Measurements from ENCODE around the gene DMRT1. TPM values are rescaled to one million over a fixed set of nuclear protein-coding genes. Genes with fewer than 3 reads are reported as not detected.

The DMRT1 gene
- total and polyA plus RNA-seq, 9 donors = not detected

GRCh38 chr9:952546-952945, 111.0 kb downstream of the DMRT1 start:
- DNase-seq = no peak
- no peaks in the 10 kb centered on the region for H3K36me3 ChIP-seq
- intact Hi-C loops (cut with DNase I) = no loop called here
- no peak overlapping the region for H3K27ac ChIP-seq
- 14 to 37% (median 28%) methylated on average over 4 of the region's 4 CpGs for WGBS, 3 donors
- no peak overlapping the region for H3K4me3 ChIP-seq
- no peaks in the 10 kb centered on the region for H3K4me1 ChIP-seq (ENCODE audit: insufficient read depth)
- H3K9me3 ChIP-seq = no peaks in the 10 kb centered on the region
- no peaks in the 10 kb centered on the region for H3K27me3 ChIP-seq
- no peak for TF ChIP-seq POLR2A (IDR thresholded peaks at IDR 0.05)

GRCh38 chr9:959105-959504, 117.6 kb downstream of the DMRT1 start:
- Histone ChIP-seq H3K4me3 (no peak overlapping the region), H3K36me3 (no peaks in the 10 kb centered on the region), H3K27me3 (no peaks in the 10 kb centered on the region), H3K4me1 (ENCODE audit: insufficient read depth) (no peaks in the 10 kb centered on the region), H3K27ac (no peak overlapping the region), H3K9me3 (no peaks in the 10 kb centered on the region)
- 79 to 84% (median 81%) methylated on average over 4 of the region's 4 CpGs for whole genome bisulfite sequencing, 3 donors
- no peak for DNase-seq
- no peak for TF ChIP-seq EP300 (IDR thresholded peaks at IDR 0.05)
- TF ChIP-seq POLR2A (IDR thresholded peaks at IDR 0.05) = no peak
- TF ChIP-seq CTCF (IDR thresholded peaks at IDR 0.05) = no peak
- intact Hi-C loops (cut with DNase I) = no loop called here

GRCh38 chr9:959914-960313, 118.4 kb downstream of the DMRT1 start:
- Histone ChIP-seq H3K27ac (no peak overlapping the region), H3K27me3 (no peaks in the 10 kb centered on the region), H3K9me3 (no peaks in the 10 kb centered on the region), H3K4me3 (no peak overlapping the region), H3K4me1 (ENCODE audit: insufficient read depth) (no peaks in the 10 kb centered on the region), H3K36me3 (no peaks in the 10 kb centered on the region)
- WGBS, 3 donors = 63 to 80% (median 66%) methylated on average over 4 of the region's 4 CpGs
- DNase-seq = no peak
- TF ChIP-seq CTCF (IDR thresholded peaks at IDR 0.05) (no peak), EP300 (IDR thresholded peaks at IDR 0.05) (no peak), POLR2A (IDR thresholded peaks at IDR 0.05) (no peak)
- intact Hi-C loops (cut with DNase I) = loop anchor here in 1 of 4 donors (10.0 kb wide), 1 partner anchor 55 kb away; no protein-coding TSS in a partner anchor

GRCh38 chr9:962023-962422, 120.5 kb downstream of the DMRT1 start:
- H3K27me3 ChIP-seq = no peaks in the 10 kb centered on the region

More at GRCh38 chr9:962023-962422, 120.5 kb downstream of the DMRT1 start:
- no peak for TF ChIP-seq CTCF (IDR thresholded peaks at IDR 0.05)
- no peak for TF ChIP-seq POLR2A (IDR thresholded peaks at IDR 0.05)
- no peak for TF ChIP-seq EP300 (IDR thresholded peaks at IDR 0.05)
- Histone ChIP-seq H3K4me3 (no peak overlapping the region), H3K9me3 (no peaks in the 10 kb centered on the region), H3K4me1 (ENCODE audit: insufficient read depth) (no peaks in the 10 kb centered on the region), H3K36me3 (no peaks in the 10 kb centered on the region), H3K27ac (no peak overlapping the region)
- intact Hi-C loops (cut with DNase I) = loop anchor here in 1 of 4 donors (10.0 kb wide), 1 partner anchor 57 kb away; no protein-coding TSS in a partner anchor
- DNase-seq = no peak
- 69 to 74% (median 70%) methylated on average over 6 of the region's 6 CpGs for WGBS, 3 donors
